SK-N-SH treated with all-trans-retinoic acid at 6 μM for 48 hours (cell line): ENCODE results near the gene XCR1.

Experiments used
- ATAC-seq: fragments of 200-7000 bp; cut with Tn5 transposase; 3 replicates; pipeline ENCODE4 v1.9.1; 2020; ENCODE audit warnings: mild to moderate bottlenecking, moderate library complexity
- ARNTL ChIP-seq: fragments of 450-650 bp; formaldehyde crosslinking; IDR thresholded peaks from 2 replicates; pipeline ENCODE4 v1.5.0; 2020; ENCODE audit warnings: low read depth, mild to moderate bottlenecking, moderate library complexity, borderline replicate concordance
- BACH2 ChIP-seq: fragments of 250-450 bp; sonication (Bioruptor Pico); IDR thresholded peaks from 2 replicates; pipeline ENCODE4 v1.9.0; 2021; ENCODE audit warnings: mild to moderate bottlenecking, borderline replicate concordance
- CSDC2 ChIP-seq: fragments of 250-450 bp; sonication (Bioruptor Pico); IDR thresholded peaks from 2 replicates; pipeline ENCODE4 v1.5.0; 2020; ENCODE audit warnings: mild to moderate bottlenecking, moderate library complexity
- ESRRG ChIP-seq: fragments of 250-450 bp; sonication (Bioruptor Pico); IDR thresholded peaks from 2 replicates; pipeline ENCODE4 v1.6.1; 2021; ENCODE audit warnings: mild to moderate bottlenecking
- GLIS3 ChIP-seq: fragments of 250-450 bp; sonication (Bioruptor Pico); IDR thresholded peaks from 2 replicates; pipeline ENCODE4 v1.5.0; 2020; ENCODE audit warnings: mild to moderate bottlenecking, moderate library complexity
- ISL1 ChIP-seq: fragments of 250-450 bp; sonication (Bioruptor Pico); IDR thresholded peaks from 2 replicates; pipeline ENCODE4 v2.1.2; 2022; ENCODE audit warnings: mild to moderate bottlenecking, moderate library complexity
- PPARA ChIP-seq: fragments of 250-450 bp; sonication (Bioruptor Pico); IDR thresholded peaks from 2 replicates; pipeline ENCODE4 v1.5.0; 2020; ENCODE audit warnings: mild to moderate bottlenecking, borderline replicate concordance
- RARB ChIP-seq: fragments of 250-450 bp; sonication (Bioruptor Pico); IDR thresholded peaks from 2 replicates; pipeline ENCODE4 v1.8.0; 2021; ENCODE audit warnings: mild to moderate bottlenecking, moderate library complexity
- SNAI2 ChIP-seq: fragments of 250-450 bp; sonication (Bioruptor Pico); IDR thresholded peaks from 2 replicates; pipeline ENCODE4 v1.5.0; 2020; ENCODE audit warnings: mild to moderate bottlenecking, moderate library complexity
- TCF4 ChIP-seq: fragments of 250-450 bp; sonication (Bioruptor Pico); IDR thresholded peaks from 2 replicates; pipeline ENCODE4 v1.8.0; 2021; ENCODE audit warnings: mild to moderate bottlenecking, moderate library complexity, borderline replicate concordance
- TOX ChIP-seq: fragments of 250-450 bp; sonication (Bioruptor Pico); IDR thresholded peaks from 2 replicates; pipeline ENCODE4 v1.8.0; 2021; ENCODE audit warnings: mild to moderate bottlenecking, moderate library complexity, borderline replicate concordance
- ZC3H10 ChIP-seq: fragments of 250-450 bp; sonication (Bioruptor Pico); IDR thresholded peaks from 2 replicates; pipeline ENCODE4 v1.5.1; 2021; ENCODE audit warnings: mild to moderate bottlenecking, moderate library complexity
- ZFP3 ChIP-seq: fragments of 250-450 bp; sonication (Bioruptor Pico); IDR thresholded peaks from 2 replicates; pipeline ENCODE4 v1.5.0; 2020; ENCODE audit warnings: mild to moderate bottlenecking, moderate library complexity
- ZFP30 ChIP-seq: fragments of 450-650 bp; formaldehyde crosslinking; IDR thresholded peaks from 2 replicates; pipeline ENCODE4 v1.5.0; 2022; ENCODE audit warnings: mild to moderate bottlenecking, moderate library complexity
- ZNF70 ChIP-seq: fragments of 450-650 bp; formaldehyde crosslinking; IDR thresholded peaks from 2 replicates; pipeline ENCODE4 v1.5.0; 2020; ENCODE audit warnings: mild to moderate bottlenecking, moderate library complexity
- ZNF8 ChIP-seq: fragments of 450-650 bp; formaldehyde crosslinking; IDR thresholded peaks from 2 replicates; pipeline ENCODE4 v1.5.0; 2020; ENCODE audit warnings: mild to moderate bottlenecking, moderate library complexity
- TF ChIP-seq, protein P1 (sequence below): fragments of 250-450 bp; sonication (Bioruptor Pico); IDR thresholded peaks from 2 replicates; pipeline ENCODE4 v1.5.1; 2020; ENCODE audit warnings: low read depth, mild to moderate bottlenecking, moderate library complexity
- TF ChIP-seq, protein P2 (sequence below): fragments of 250-450 bp; sonication (Bioruptor Pico); IDR thresholded peaks from 2 replicates; pipeline ENCODE4 v1.5.0; 2020; ENCODE audit warnings: mild to moderate bottlenecking, moderate library complexity
- TF ChIP-seq, protein P3 (sequence below): fragments of 250-450 bp; sonication (Bioruptor Pico); IDR thresholded peaks from 2 replicates; pipeline ENCODE4 v1.8.0; 2020; ENCODE audit warnings: mild to moderate bottlenecking, moderate library complexity, borderline replicate concordance
- TF ChIP-seq, protein P4 (sequence below): fragments of 250-450 bp; sonication (Bioruptor Pico); IDR thresholded peaks from 2 replicates; pipeline ENCODE4 v1.8.0; 2021; ENCODE audit warnings: low read depth, mild to moderate bottlenecking, moderate library complexity, borderline replicate concordance
- TF ChIP-seq, protein P5 (sequence below): fragments of 250-450 bp; sonication (Bioruptor Pico); IDR thresholded peaks from 2 replicates; pipeline ENCODE4 v1.5.1; 2021; ENCODE audit warnings: mild to moderate bottlenecking, moderate library complexity

The XCR1 gene, protein sequence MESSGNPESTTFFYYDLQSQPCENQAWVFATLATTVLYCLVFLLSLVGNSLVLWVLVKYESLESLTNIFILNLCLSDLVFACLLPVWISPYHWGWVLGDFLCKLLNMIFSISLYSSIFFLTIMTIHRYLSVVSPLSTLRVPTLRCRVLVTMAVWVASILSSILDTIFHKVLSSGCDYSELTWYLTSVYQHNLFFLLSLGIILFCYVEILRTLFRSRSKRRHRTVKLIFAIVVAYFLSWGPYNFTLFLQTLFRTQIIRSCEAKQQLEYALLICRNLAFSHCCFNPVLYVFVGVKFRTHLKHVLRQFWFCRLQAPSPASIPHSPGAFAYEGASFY

DNA sequence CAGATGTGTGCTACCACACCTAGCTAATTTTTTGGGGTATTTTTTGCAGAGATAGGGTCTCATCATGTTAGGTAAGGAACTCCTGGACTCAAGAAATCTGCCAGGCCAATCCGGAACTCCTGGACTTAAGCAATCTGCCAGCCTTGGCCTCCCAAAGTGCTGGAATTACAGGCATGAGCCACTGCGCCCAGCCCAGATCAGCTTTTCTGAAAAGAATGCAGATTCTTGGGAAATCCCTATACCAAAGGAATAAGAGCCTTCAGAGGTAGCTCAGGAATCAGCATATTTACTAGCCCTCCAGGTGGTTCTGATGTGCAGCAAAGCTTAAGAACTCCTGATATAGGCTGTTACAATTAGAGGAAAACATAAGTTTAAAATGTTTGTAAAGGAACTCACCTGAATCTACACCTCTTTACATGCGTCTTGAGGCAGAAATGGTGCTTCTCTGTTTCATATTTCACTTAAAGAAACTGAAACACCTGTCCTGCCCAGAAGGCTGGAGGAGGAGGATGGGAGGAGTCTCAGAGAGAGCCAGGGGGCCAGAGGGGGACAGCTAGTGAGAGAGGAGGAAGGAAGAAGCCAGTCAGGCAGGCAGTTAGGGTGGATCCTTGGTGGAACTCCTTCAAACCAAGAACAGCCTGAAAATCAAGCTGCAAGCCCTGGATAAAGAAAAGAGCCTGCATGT lies at the start of gene XCR1:
XCR1 (minus strand) TSS at position 463 of the 685 bp plus-strand sequence. CDS start 5,536 bp downstream, outside the sequence.
- no peak for ATAC-seq
- TF ChIP-seq ZFP30 (CRISPR knock-in tag), result no peak
- TF ChIP-seq, protein P1, sequence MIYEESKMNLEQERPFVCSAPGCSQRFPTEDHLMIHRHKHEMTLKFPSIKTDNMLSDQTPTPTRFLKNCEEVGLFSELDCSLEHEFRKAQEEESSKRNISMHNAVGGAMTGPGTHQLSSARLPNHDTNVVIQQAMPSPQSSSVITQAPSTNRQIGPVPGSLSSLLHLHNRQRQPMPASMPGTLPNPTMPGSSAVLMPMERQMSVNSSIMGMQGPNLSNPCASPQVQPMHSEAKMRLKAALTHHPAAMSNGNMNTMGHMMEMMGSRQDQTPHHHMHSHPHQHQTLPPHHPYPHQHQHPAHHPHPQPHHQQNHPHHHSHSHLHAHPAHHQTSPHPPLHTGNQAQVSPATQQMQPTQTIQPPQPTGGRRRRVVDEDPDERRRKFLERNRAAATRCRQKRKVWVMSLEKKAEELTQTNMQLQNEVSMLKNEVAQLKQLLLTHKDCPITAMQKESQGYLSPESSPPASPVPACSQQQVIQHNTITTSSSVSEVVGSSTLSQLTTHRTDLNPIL (CRISPR knock-in tag), result no peak
- TF ChIP-seq CSDC2 (CRISPR knock-in tag), result no peak
- TF ChIP-seq, protein P2, sequence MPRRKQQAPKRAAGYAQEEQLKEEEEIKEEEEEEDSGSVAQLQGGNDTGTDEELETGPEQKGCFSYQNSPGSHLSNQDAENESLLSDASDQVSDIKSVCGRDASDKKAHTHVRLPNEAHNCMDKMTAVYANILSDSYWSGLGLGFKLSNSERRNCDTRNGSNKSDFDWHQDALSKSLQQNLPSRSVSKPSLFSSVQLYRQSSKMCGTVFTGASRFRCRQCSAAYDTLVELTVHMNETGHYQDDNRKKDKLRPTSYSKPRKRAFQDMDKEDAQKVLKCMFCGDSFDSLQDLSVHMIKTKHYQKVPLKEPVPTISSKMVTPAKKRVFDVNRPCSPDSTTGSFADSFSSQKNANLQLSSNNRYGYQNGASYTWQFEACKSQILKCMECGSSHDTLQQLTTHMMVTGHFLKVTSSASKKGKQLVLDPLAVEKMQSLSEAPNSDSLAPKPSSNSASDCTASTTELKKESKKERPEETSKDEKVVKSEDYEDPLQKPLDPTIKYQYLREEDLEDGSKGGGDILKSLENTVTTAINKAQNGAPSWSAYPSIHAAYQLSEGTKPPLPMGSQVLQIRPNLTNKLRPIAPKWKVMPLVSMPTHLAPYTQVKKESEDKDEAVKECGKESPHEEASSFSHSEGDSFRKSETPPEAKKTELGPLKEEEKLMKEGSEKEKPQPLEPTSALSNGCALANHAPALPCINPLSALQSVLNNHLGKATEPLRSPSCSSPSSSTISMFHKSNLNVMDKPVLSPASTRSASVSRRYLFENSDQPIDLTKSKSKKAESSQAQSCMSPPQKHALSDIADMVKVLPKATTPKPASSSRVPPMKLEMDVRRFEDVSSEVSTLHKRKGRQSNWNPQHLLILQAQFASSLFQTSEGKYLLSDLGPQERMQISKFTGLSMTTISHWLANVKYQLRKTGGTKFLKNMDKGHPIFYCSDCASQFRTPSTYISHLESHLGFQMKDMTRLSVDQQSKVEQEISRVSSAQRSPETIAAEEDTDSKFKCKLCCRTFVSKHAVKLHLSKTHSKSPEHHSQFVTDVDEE (CRISPR knock-in tag), result no peak
- no peak for TF ChIP-seq GLIS3 (CRISPR knock-in tag)
- TF ChIP-seq ZNF8, result no peak
- TF ChIP-seq, protein P3, sequence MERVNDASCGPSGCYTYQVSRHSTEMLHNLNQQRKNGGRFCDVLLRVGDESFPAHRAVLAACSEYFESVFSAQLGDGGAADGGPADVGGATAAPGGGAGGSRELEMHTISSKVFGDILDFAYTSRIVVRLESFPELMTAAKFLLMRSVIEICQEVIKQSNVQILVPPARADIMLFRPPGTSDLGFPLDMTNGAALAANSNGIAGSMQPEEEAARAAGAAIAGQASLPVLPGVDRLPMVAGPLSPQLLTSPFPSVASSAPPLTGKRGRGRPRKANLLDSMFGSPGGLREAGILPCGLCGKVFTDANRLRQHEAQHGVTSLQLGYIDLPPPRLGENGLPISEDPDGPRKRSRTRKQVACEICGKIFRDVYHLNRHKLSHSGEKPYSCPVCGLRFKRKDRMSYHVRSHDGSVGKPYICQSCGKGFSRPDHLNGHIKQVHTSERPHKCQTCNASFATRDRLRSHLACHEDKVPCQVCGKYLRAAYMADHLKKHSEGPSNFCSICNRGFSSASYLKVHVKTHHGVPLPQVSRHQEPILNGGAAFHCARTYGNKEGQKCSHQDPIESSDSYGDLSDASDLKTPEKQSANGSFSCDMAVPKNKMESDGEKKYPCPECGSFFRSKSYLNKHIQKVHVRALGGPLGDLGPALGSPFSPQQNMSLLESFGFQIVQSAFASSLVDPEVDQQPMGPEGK (CRISPR knock-in tag), result no peak
- TF ChIP-seq ZNF70 (CRISPR knock-in tag), result no peak
- no peak for TF ChIP-seq SNAI2
- no peak for TF ChIP-seq ISL1 (CRISPR knock-in tag)
- no peak for TF ChIP-seq ESRRG (CRISPR knock-in tag)
- TF ChIP-seq, protein P4, sequence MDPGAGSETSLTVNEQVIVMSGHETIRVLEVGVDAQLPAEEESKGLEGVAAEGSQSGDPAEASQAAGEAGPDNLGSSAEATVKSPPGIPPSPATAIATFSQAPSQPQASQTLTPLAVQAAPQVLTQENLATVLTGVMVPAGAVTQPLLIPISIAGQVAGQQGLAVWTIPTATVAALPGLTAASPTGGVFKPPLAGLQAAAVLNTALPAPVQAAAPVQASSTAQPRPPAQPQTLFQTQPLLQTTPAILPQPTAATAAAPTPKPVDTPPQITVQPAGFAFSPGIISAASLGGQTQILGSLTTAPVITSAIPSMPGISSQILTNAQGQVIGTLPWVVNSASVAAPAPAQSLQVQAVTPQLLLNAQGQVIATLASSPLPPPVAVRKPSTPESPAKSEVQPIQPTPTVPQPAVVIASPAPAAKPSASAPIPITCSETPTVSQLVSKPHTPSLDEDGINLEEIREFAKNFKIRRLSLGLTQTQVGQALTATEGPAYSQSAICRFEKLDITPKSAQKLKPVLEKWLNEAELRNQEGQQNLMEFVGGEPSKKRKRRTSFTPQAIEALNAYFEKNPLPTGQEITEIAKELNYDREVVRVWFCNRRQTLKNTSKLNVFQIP (CRISPR knock-in tag), result no peak
- no peak for TF ChIP-seq TOX (CRISPR knock-in tag)
- no peak for TF ChIP-seq ZFP3
- no peak for TF ChIP-seq ARNTL (CRISPR knock-in tag)
- no peak for TF ChIP-seq PPARA (CRISPR knock-in tag)
- no peak for TF ChIP-seq RARB (CRISPR knock-in tag)
- no peak for TF ChIP-seq ZC3H10 (CRISPR knock-in tag)

DNA sequence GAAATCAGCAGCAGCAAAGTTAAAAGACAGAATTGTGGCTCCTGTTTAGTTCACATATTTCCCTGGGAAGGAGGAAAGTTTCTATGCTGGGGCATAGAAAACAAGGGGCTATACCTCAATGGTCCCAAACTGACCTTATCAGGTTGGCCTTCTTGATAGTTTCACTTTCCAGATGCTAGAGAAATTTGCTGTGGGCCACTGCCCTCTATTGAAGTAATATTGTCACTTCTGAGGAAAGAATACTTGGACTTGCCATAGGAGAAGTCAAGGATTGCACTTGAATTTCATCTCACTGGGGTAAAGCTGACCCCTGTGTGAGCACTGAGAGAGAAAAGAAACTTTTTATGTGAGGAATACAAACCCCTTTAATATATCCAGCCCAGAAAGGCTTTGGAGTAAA lies 49.3 kb upstream of the XCR1 start:
- TF ChIP-seq ZNF8 (no peak), BACH2 (no peak), ZC3H10 (CRISPR knock-in tag) (no peak), SNAI2 (no peak), TCF4 (no peak)
- TF ChIP-seq, protein P2 (CRISPR knock-in tag), result no peak
- TF ChIP-seq, protein P1 (CRISPR knock-in tag), result no peak
- TF ChIP-seq, protein P5, sequence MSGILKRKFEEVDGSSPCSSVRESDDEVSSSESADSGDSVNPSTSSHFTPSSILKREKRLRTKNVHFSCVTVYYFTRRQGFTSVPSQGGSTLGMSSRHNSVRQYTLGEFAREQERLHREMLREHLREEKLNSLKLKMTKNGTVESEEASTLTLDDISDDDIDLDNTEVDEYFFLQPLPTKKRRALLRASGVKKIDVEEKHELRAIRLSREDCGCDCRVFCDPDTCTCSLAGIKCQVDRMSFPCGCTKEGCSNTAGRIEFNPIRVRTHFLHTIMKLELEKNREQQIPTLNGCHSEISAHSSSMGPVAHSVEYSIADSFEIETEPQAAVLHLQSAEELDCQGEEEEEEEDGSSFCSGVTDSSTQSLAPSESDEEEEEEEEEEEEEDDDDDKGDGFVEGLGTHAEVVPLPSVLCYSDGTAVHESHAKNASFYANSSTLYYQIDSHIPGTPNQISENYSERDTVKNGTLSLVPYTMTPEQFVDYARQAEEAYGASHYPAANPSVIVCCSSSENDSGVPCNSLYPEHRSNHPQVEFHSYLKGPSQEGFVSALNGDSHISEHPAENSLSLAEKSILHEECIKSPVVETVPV (CRISPR knock-in tag), result no peak
- TF ChIP-seq, all 23 proteins: peak for 0
- no peak for ATAC-seq
